Measurements from ENCODE around the gene DYSF. TPM values are rescaled to one million over a fixed set of nuclear protein-coding genes. Genes with fewer than 3 reads are reported as not detected.
A peak's percentile ranks its signal among the peaks of the same experiment; 100 is the strongest.
"Not testable (repeated sequence)": the region's sequence is repeated elsewhere in the genome, so short reads cannot be mapped to it uniquely, and the experiment has no call there.

Gene DYSF
- total and polyA plus RNA-seq, 2 donors (not counting 1 experiment from before 2014, with no cell fraction given) = 0.17 to 0.43 TPM

DNA sequence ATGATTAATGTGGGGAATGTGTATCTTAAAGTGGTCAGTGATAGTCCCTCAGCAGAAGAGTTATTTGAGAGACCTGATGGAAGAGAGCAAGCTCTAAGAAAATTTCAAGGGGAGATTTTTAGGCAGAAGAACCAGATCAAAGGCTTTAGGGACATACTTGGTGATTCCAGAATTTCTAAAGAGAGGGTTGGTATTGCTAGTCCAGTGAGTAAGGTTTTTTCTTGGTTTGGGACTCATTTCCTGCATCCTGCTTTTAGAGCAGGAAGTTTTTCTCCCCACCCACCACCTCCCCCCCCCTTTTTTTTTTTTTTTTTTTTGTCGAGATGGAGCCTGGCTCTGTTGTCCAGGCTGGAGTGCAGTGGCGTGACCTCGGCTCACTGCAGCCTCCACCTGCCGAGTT lies 42.7 kb upstream of the DYSF start:
- WGBS (ENCODE audit: insufficient coverage) = no CpG with 5 or more reads among the region's 4 CpGs
- peak overlapping the region in 1 of 2 donors; percentile 19 for H3K27ac ChIP-seq (ENCODE audit: low read length in 2 of 2)
- no peak overlapping the region for H3K9ac ChIP-seq (ENCODE audit: low read length)

DNA sequence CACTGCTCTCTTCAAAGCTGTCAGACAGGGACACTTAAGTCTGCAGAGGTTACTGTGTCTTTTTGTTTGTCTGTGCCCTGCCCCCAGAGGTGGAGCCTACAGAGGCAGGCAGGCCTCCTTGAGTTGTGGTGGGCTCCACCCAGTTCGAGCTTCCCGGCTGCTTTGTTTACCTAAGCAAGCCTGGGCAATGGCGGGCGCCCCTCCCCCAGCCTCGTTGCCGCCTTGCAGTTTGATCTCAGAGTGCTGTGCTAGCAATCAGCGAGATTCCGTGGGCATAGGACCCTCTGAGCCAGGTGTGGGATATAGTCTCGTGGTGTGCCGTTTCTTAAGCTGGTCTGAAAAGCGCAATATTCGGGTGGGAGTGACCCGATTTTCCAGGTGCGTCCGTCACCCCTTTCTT lies 36.5 kb upstream of the DYSF start:
- not testable (repeated sequence) for H3K4me1 Mint-ChIP-seq; H3K9me3 Mint-ChIP-seq (ENCODE audit: insufficient read depth); H4K20me1 ChIP-seq (ENCODE audit: control insufficient read depth, insufficient read depth, low read length, poor library complexity, severe bottlenecking); ATAC-seq (ENCODE audit: low read depth); H3K4me2 ChIP-seq (replicated peaks; ENCODE audit: low read depth, low read length, poor library complexity, severe bottlenecking); H3K4me1 ChIP-seq (ENCODE audit: control insufficient read depth in 2 of 2, insufficient read depth in 2 of 2, low read length in 2 of 2); H3K27me3 ChIP-seq (replicated peaks in 1 of 4; ENCODE audit: control extremely low read depth in 1 of 4, control insufficient read depth in 3 of 4, insufficient read depth in 4 of 4, low read length in 3 of 4); DNase-seq; H3K79me2 ChIP-seq (ENCODE audit: control insufficient read depth, insufficient read depth, low read length); H3K27ac ChIP-seq (ENCODE audit: low read length in 2 of 2); H2AFZ ChIP-seq (ENCODE audit: insufficient read depth, low read depth, low read length, poor library complexity, severe bottlenecking); H3K9ac ChIP-seq (ENCODE audit: low read length); H3K9me3 ChIP-seq (ENCODE audit: control extremely low read depth in 1 of 3, control insufficient read depth in 2 of 3, insufficient read depth in 1 of 3, low read length in 2 of 3); H3K27me3 Mint-ChIP-seq; H3K36me3 ChIP-seq (replicated peaks in 1 of 2; ENCODE audit: control extremely low read depth in 1 of 2, control insufficient read depth in 1 of 2, extremely low read depth in 1 of 2, insufficient read depth in 2 of 2, low read length in 1 of 2)
- peak overlapping the region; percentile 56 for H3K27ac Mint-ChIP-seq
- peak overlapping the region; percentile 91 for H3K4me3 Mint-ChIP-seq
- ChIA-PET CTCF (interaction anchor here (0.7 kb wide), 1 partner anchor 12 kb away, joined by 3 read pairs; no protein-coding TSS in a partner anchor), POLR2A (interaction anchor here (0.7 kb wide), 1 partner anchor 38 kb away, joined by 3 read pairs; no protein-coding TSS in a partner anchor)
- H3K4me3 ChIP-seq (ENCODE audit: control extremely low read depth in 1 of 5, extremely low read depth in 1 of 5, insufficient read depth in 1 of 5, low read depth in 2 of 5, low read length in 4 of 5) = peak overlapping the region in 1 of 5 experiments; percentile 36
- intact Hi-C loops (cut with micrococcal nuclease) = loop anchor here (5.0 kb wide), 1 partner anchor 85 kb away; the partner anchor contains the start of gene ZNF638
- no CpG with 5 or more reads among the region's 15 CpGs for WGBS (ENCODE audit: insufficient coverage)

More for the DNA sequence above, 42.7 kb upstream of the DYSF start:
- Mint-ChIP-seq H3K4me3 (no peak overlapping the region), H3K27ac (no peak overlapping the region), H3K9me3 (ENCODE audit: insufficient read depth) (no peaks in the 10 kb centered on the region), H3K4me1 (no peaks in the 10 kb centered on the region), H3K27me3 (no peaks in the 10 kb centered on the region)
- H4K20me1 ChIP-seq (ENCODE audit: control insufficient read depth, insufficient read depth, low read length, poor library complexity, severe bottlenecking) = no peaks in the 10 kb centered on the region
- H3K36me3 ChIP-seq (replicated peaks in 1 of 2; ENCODE audit: control extremely low read depth in 1 of 2, control insufficient read depth in 1 of 2, extremely low read depth in 1 of 2, insufficient read depth in 2 of 2, low read length in 1 of 2) = peaks cover 3 to 15% of the 10 kb centered on the region in 2 experiments
- ChIA-PET CTCF (no interaction called here), POLR2A (interaction anchor here (0.6 kb wide), 1 partner anchor 18 kb away, joined by 4 read pairs; no protein-coding TSS in a partner anchor)
- DNase-seq (no peak), ATAC-seq (ENCODE audit: low read depth) (no peak)
- intact Hi-C loops (cut with micrococcal nuclease) = no loop called here
- no peaks in the 10 kb centered on the region for H3K9me3 ChIP-seq (ENCODE audit: control extremely low read depth in 1 of 3, control insufficient read depth in 2 of 3, insufficient read depth in 1 of 3, low read length in 2 of 3)
- H3K4me3 ChIP-seq (ENCODE audit: control extremely low read depth in 1 of 5, extremely low read depth in 1 of 5, insufficient read depth in 1 of 5, low read depth in 2 of 5, low read length in 4 of 5) = no peak overlapping the region
- H3K4me2 ChIP-seq (replicated peaks; ENCODE audit: low read depth, low read length, poor library complexity, severe bottlenecking) = no peak overlapping the region
- no peaks in the 10 kb centered on the region for H3K79me2 ChIP-seq (ENCODE audit: control insufficient read depth, insufficient read depth, low read length)
- no peak overlapping the region for H2AFZ ChIP-seq (ENCODE audit: insufficient read depth, low read depth, low read length, poor library complexity, severe bottlenecking)
- TF ChIP-seq, protein P1, sequence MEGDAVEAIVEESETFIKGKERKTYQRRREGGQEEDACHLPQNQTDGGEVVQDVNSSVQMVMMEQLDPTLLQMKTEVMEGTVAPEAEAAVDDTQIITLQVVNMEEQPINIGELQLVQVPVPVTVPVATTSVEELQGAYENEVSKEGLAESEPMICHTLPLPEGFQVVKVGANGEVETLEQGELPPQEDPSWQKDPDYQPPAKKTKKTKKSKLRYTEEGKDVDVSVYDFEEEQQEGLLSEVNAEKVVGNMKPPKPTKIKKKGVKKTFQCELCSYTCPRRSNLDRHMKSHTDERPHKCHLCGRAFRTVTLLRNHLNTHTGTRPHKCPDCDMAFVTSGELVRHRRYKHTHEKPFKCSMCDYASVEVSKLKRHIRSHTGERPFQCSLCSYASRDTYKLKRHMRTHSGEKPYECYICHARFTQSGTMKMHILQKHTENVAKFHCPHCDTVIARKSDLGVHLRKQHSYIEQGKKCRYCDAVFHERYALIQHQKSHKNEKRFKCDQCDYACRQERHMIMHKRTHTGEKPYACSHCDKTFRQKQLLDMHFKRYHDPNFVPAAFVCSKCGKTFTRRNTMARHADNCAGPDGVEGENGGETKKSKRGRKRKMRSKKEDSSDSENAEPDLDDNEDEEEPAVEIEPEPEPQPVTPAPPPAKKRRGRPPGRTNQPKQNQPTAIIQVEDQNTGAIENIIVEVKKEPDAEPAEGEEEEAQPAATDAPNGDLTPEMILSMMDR (IDR thresholded peaks at IDR 0.05) = no peak
- no peak for TF ChIP-seq EZH2 (IDR thresholded peaks at IDR 0.05; ENCODE audit: borderline replicate concordance, insufficient read depth, low read depth, low read length, poor library complexity, severe bottlenecking)
- H3K4me1 ChIP-seq (ENCODE audit: control insufficient read depth in 2 of 2, insufficient read depth in 2 of 2, low read length in 2 of 2) = no peaks in the 10 kb centered on the region
- H3K27me3 ChIP-seq (replicated peaks in 1 of 4; ENCODE audit: control extremely low read depth in 1 of 4, control insufficient read depth in 3 of 4, insufficient read depth in 4 of 4, low read length in 3 of 4) = no peaks in the 10 kb centered on the region

All from B cell (primary cell).